K562 (cell line): Measurements from ENCODE around the gene TMEM184B. TPM values are rescaled to one million over a fixed set of nuclear protein-coding genes. Genes with fewer than 3 reads are reported as not detected.

ENCODE experiments used
- ATAC-seq: fragments of 200-7000 bp; cut with Tn5 transposase; 3 replicates; pipeline ENCODE4 v1.9.1; 2020; ENCODE audit warnings: moderate library complexity
- BruUV-seq: library from RNA; stranded (reverse); fragments of 400-500 nt; replicated peaks from 2 replicates; lab custom pipeline; 2021; lab: Mats Ljungman, UMichigan
- CTCF ChIA-PET: fragments of 300-600 bp; formaldehyde crosslinking; extraction: SDS; loops from one replicate; lab custom pipeline; 2021; ENCODE audit warnings: low intra/inter-chr PET ratio; lab: Yijun Ruan, JAX
- POLR2A ChIA-PET: fragments of 300-600, 350-650 bp; sonication (Branson Sonifier 250); formaldehyde crosslinking; extraction: SDS; loops from one replicate; lab custom pipeline; 2021; ENCODE audit warnings: antibody characterized with exemption, inconsistent platforms; lab: Yijun Ruan, JAX
- DNase-seq, 4 experiments: peaks; one replicate each; pipeline versions ENCODE4 v3.0.0 to v3.0.0-alpha.2; 2011 to 2018; ENCODE audit warnings: low spot score in 3 of 4, mixed read lengths in 3 of 4; ENCODE audit errors: extremely low read depth in 1 of 4
- FAIRE-seq: peaks from 2 replicates; lab custom pipeline; 2011; peaks lifted over from hg19 to GRCh38; lab: Jason Lieb, UNC
- H2AFZ ChIP-seq: 2 replicates; pipeline ENCODE4 v1.6.0; 2011; ENCODE audit warnings: low read depth, low read length, control low read depth, inconsistent platforms
- H3K27ac ChIP-seq: fragments of 200-600 bp; 3 replicates; pipeline ENCODE4 v1.8.0; 2011; ENCODE audit warnings: low read depth, mild to moderate bottlenecking, control low read depth, inconsistent platforms, low read length, moderate library complexity, mixed read lengths; ENCODE audit errors: extremely low read depth
- H3K27me3 ChIP-seq, 2 experiments: fragments of 300-600 bp in 1 of 2; 2 replicates in 1 of 2; 3 replicates in 1 of 2; pipeline versions ENCODE4 v1.6.0 to v1.8.0; 2011; ENCODE audit warnings: inconsistent platforms in 2 of 2, low read length in 2 of 2, mild to moderate bottlenecking in 1 of 2, mixed read lengths in 1 of 2, moderate library complexity in 1 of 2; ENCODE audit not compliant: control insufficient read depth in 2 of 2, insufficient read depth in 2 of 2
- H3K36me3 ChIP-seq: fragments of 300-600 bp; 3 replicates; pipeline ENCODE4 v1.8.0; 2011; ENCODE audit warnings: mild to moderate bottlenecking, low read length, inconsistent platforms; ENCODE audit not compliant: control insufficient read depth, insufficient read depth
- H3K4me1 ChIP-seq, 2 experiments: fragments of 200-600 bp in 1 of 2; replicated peaks in 1 of 2; 2 replicates in 1 of 2; 3 replicates in 1 of 2; pipeline versions ENCODE4 v1.5.1 to v1.8.0; 2011; ENCODE audit warnings: inconsistent platforms in 2 of 2, low read length in 2 of 2, mild to moderate bottlenecking in 1 of 2, mixed read lengths in 1 of 2, moderate library complexity in 1 of 2; ENCODE audit not compliant: control insufficient read depth in 2 of 2, insufficient read depth in 2 of 2
- H3K4me2 ChIP-seq: 2 replicates; pipeline ENCODE4 v1.6.1; 2011; ENCODE audit warnings: low read length, control low read depth, inconsistent platforms, mixed read lengths; ENCODE audit not compliant: insufficient read depth
- H3K4me3 ChIP-seq: fragments of 200-600 bp; sonication (generic), shearing (Covaris generic); 2 replicates; pipeline ENCODE4 v1.5.1; 2016; ENCODE audit warnings: control low read depth, inconsistent platforms
- H3K79me2 ChIP-seq: fragments of 200-600 bp; 3 replicates; pipeline ENCODE4 v1.8.0; 2011; ENCODE audit warnings: low read length, inconsistent platforms; ENCODE audit not compliant: control insufficient read depth, insufficient read depth
- H3K9ac ChIP-seq, 2 experiments: 2 replicates each; pipeline versions ENCODE4 v1.6.0 to v1.6.1; 2011; ENCODE audit warnings: low read depth in 2 of 2, low read length in 2 of 2, control low read depth in 1 of 2, inconsistent platforms in 1 of 2, mild to moderate bottlenecking in 1 of 2, mixed read lengths in 1 of 2; ENCODE audit not compliant: insufficient read depth in 1 of 2
- H3K9me1 ChIP-seq: one replicate; pipeline ENCODE4 v1.6.0; 2011; ENCODE audit warnings: inconsistent platforms, mild to moderate bottlenecking, low read length, moderate library complexity; ENCODE audit not compliant: control insufficient read depth, insufficient read depth
- H3K9me3 ChIP-seq: replicated peaks from 2 replicates; pipeline ENCODE4 v1.5.1; 2011; ENCODE audit warnings: low read depth, low read length, inconsistent platforms; ENCODE audit not compliant: control insufficient read depth, insufficient read depth
- H4K20me1 ChIP-seq: replicated peaks from 2 replicates; pipeline ENCODE4 v1.6.1; 2011; ENCODE audit warnings: low read length, inconsistent platforms, mixed read lengths; ENCODE audit not compliant: control insufficient read depth, insufficient read depth
- BACH1 ChIP-seq: fragments of 200-800 bp; sonication (Bioruptor generic); IDR thresholded peaks from 2 replicates; pipeline ENCODE4 v1.6.1; 2016; ENCODE audit warnings: missing genetic modification characterization, missing compliant biosample characterization
- CXXC5 ChIP-seq: fragments of 250-450 bp; sonication (Bioruptor Pico); IDR thresholded peaks from 2 replicates; pipeline ENCODE4 v1.8.0; 2022; ENCODE audit warnings: inconsistent platforms, mild to moderate bottlenecking, moderate library complexity
- DACH1 ChIP-seq: fragments of 450-650 bp; IDR thresholded peaks from 2 replicates; pipeline ENCODE4 v1.6.1; 2018; ENCODE audit not compliant: partially characterized antibody
- HOXB6 ChIP-seq: fragments of 250-450 bp; sonication (Bioruptor Pico); IDR thresholded peaks from 2 replicates; pipeline ENCODE4 v1.5.1; 2022; ENCODE audit warnings: mild to moderate bottlenecking, borderline replicate concordance
- IRF2 ChIP-seq: sonication (generic); formaldehyde crosslinking; IDR thresholded peaks from 2 replicates; pipeline ENCODE4 v1.8.1; 2022; ENCODE audit warnings: mild to moderate bottlenecking, missing genetic modification reagents
- JUND ChIP-seq, 2 experiments: IDR thresholded peaks; 2 replicates in 1 of 2; 3 replicates in 1 of 2; pipeline ENCODE4 v1.6.1; 2011; ENCODE audit warnings: borderline replicate concordance in 2 of 2, low read depth in 2 of 2, low read length in 2 of 2, improper control_type of control experiment in 1 of 2, missing biosample characterization in 1 of 2, missing genetic modification characterization in 1 of 2, missing genetic modification reagents in 1 of 2
- MCM7 ChIP-seq, 2 experiments: fragments of 450-650 bp; IDR thresholded peaks; 2 replicates each; pipeline ENCODE4 v1.6.1; 2016 to 2018
- PRPF4 ChIP-seq: fragments of 200-400 bp; formaldehyde crosslinking; IDR thresholded peaks from one replicate; pipeline ENCODE4 v1.6.1; 2017; ENCODE audit warnings: low read length, low read depth, mild to moderate bottlenecking; ENCODE audit not compliant: insufficient read depth, poor library complexity, severe bottlenecking
- RBBP5 ChIP-seq: fragments of 200-600 bp; sonication (generic); IDR thresholded peaks from 2 replicates; pipeline ENCODE4 v1.6.1; 2012; ENCODE audit warnings: borderline replicate concordance, mild to moderate bottlenecking, low read length, control low read depth, inconsistent platforms; ENCODE audit not compliant: insufficient read depth, poor library complexity, severe bottlenecking
- SAP30 ChIP-seq: fragments of 200-600 bp; sonication (generic); IDR thresholded peaks from 2 replicates; pipeline ENCODE4 v1.6.1; 2012; ENCODE audit warnings: borderline replicate concordance, low read depth, mild to moderate bottlenecking, moderate library complexity, low read length, control low read depth, inconsistent platforms; ENCODE audit not compliant: insufficient read depth, poor library complexity, severe bottlenecking
- SMAD3 ChIP-seq: fragments of 450-650 bp; formaldehyde crosslinking; conservative IDR thresholded peaks from 2 replicates; pipeline ENCODE4 v1.4.0; 2020; ENCODE audit warnings: mild to moderate bottlenecking
- ZC3H11A ChIP-seq: IDR thresholded peaks from 2 replicates; pipeline ENCODE4 v1.6.1; 2012; ENCODE audit warnings: low read depth, low read length, improper control_type of control experiment
- ZHX1 ChIP-seq: fragments of 150-350 bp; conservative IDR thresholded peaks from 2 replicates; pipeline ENCODE4 v1.6.1; 2014; ENCODE audit warnings: low read length
- ZNF12 ChIP-seq: sonication (generic); formaldehyde crosslinking; IDR thresholded peaks from 2 replicates; pipeline ENCODE4 v1.4.0; 2020; ENCODE audit warnings: mild to moderate bottlenecking, missing genetic modification reagents
- ZZZ3 ChIP-seq: fragments of 450-650 bp; IDR thresholded peaks from 2 replicates; pipeline ENCODE4 v1.6.1; 2016; ENCODE audit warnings: antibody characterized with exemption, mild to moderate bottlenecking, moderate library complexity
- WGBS: fragments of 100-300 bp; shearing (Covaris generic); methylation state at CpG from one replicate; pipeline ENCODE4 v1.1.6; 2016; ENCODE audit warnings: low coverage, mixed read lengths; ENCODE audit not compliant: insufficient coverage; ENCODE audit errors: missing lambda C conversion rate; 5-methylcytosine and 5-hydroxymethylcytosine counted together
- in situ Hi-C: fragments of 300-500 bp; cut with MboI; formaldehyde crosslinking; loops from 4 replicates; pipeline ENCODE4 v1.15.0; 2018; ENCODE audit warnings: inconsistent platforms, mixed read lengths
- intact Hi-C: fragments of 100-400 bp; cut with micrococcal nuclease; formaldehyde crosslinking; loops from 2 replicates; pipeline ENCODE4 v1.14.2; 2022
- polyA plus RNA-seq, 8 experiments: library from polyadenylated mRNA; depleted of rRNA in 4 of 8; stranded (reverse) in 5 of 8; unstranded in 3 of 8; fragments of >200 nt; fragmentation: Nextera tagmentation in 2 of 8; fragmentation: Illumina TruSeq in 1 of 8; extraction: Ambion mirVana in 2 of 8; extraction: Trizol in 1 of 8; gene quantifications; 2 replicates each; pipeline versions ENCODE4 v1.2.1 to v1.2.3, GENCODE V29; 2011 to 2014; ENCODE audit warnings: inconsistent platforms in 1 of 8, missing spikeins in 1 of 8
- total RNA-seq, 7 experiments: library from RNA; depleted of rRNA in 6 of 7; stranded (reverse); fragments of >200 nt in 6 of 7; fragmentation: Illumina TruSeq in 2 of 7; extraction: Trizol in 2 of 7; gene quantifications; 2 replicates each; pipeline versions ENCODE4 v1.2.1 to v1.2.3, GENCODE V29; 2011 to 2021; ENCODE audit warnings: low replicate concordance in 1 of 7

The TMEM184B gene
- total and polyA plus RNA-seq, 9 of the 15 experiments (the other 6 are each of a cell fraction or from before 2014, with no cell fraction given), result 0.31 to 25.1 (median 6.2) TPM

GRCh38 chr22:38302906-38303305 lies 30.1 kb upstream of the TMEM184B start:
- WGBS, result 92% methylated on average over 6 of the region's 19 CpGs
- peaks cover 6 to 9% of the 10 kb centered on the region in 2 experiments; a peak in 4 of 5 replicates for H3K4me1 ChIP-seq
- no TSS peak for BruUV-seq
- H3K9me3 ChIP-seq, result no peaks in the 10 kb centered on the region
- H3K4me2 ChIP-seq, result no peak overlapping the region
- DNase-seq, result no peak
- no peak for FAIRE-seq
- H4K20me1 ChIP-seq, result peaks cover 7% of the 10 kb centered on the region; the same call in 1 of the 2 replicates
- intact Hi-C loops (no loop called here), in situ Hi-C loops (no loop called here)
- H3K9ac ChIP-seq, result no peak overlapping the region; a peak in 1 of 4 replicates
- no peak overlapping the region for H3K27ac ChIP-seq
- peaks cover 65% of the 10 kb centered on the region; the same call in 2 of the 3 replicates for H3K36me3 ChIP-seq
- no peak overlapping the region for H3K4me3 ChIP-seq
- no peaks in the 10 kb centered on the region for H3K27me3 ChIP-seq
- ChIA-PET POLR2A (interaction anchor here (0.6 to 1.5 kb wide), 2 partner anchors 12 to 15 kb away, joined by 3 to 4 read pairs; no protein-coding TSS in a partner anchor), CTCF (no interaction called here)
- no peak overlapping the region for H2AFZ ChIP-seq
- H3K79me2 ChIP-seq, result peaks cover 35% of the 10 kb centered on the region
- no peak for ATAC-seq
- H3K9me1 ChIP-seq, result peaks cover 2% of the 10 kb centered on the region
- no peak for TF ChIP-seq ZZZ3
- no peak for TF ChIP-seq CXXC5 (CRISPR knock-in tag)
- no peak for TF ChIP-seq DACH1
- TF ChIP-seq ZC3H11A, result no peak
- TF ChIP-seq IRF2 (CRISPR knock-in tag), result no peak
- TF ChIP-seq SAP30, result no peak
- no peak for TF ChIP-seq MCM7 (IDR thresholded peaks at IDR 0.05)
- TF ChIP-seq RBBP5, result no peak
- TF ChIP-seq SMAD3, result no peak
- TF ChIP-seq HOXB6 (CRISPR knock-in tag), result no peak
- TF ChIP-seq ZNF12 (CRISPR knock-in tag), result no peak
- TF ChIP-seq JUND (IDR thresholded peaks at IDR 0.05; ENCODE audit: borderline replicate concordance, low read depth, low read length), result no peak
- no peak for TF ChIP-seq JUND (tag; IDR thresholded peaks at IDR 0.05; ENCODE audit: borderline replicate concordance, low read depth, low read length)
- no peak for TF ChIP-seq ZHX1
- TF ChIP-seq BACH1 (tag), result no peak
- no peak for TF ChIP-seq PRPF4
